H9 (cell line): ENCODE results near the gene CPXM1. TPM values are rescaled to one million over a fixed set of nuclear protein-coding genes. Genes with fewer than 3 reads are reported as not detected.

Source experiments
- DNase-seq: peaks from one replicate; pipeline ENCODE4 v3.0.0-alpha.2; 2017
- H2AFZ ChIP-seq: one replicate; pipeline ENCODE4 v1.6.1; 2013; ENCODE audit warnings: mild to moderate bottlenecking, low read length, control low read depth, moderate library complexity
- H2AK5ac ChIP-seq: 2 replicates; pipeline ENCODE4 v1.6.1; 2013; ENCODE audit warnings: low read length, control low read depth, mixed read lengths; ENCODE audit not compliant: insufficient read length
- H2BK120ac ChIP-seq: one replicate; pipeline ENCODE4 v1.6.1; 2013; ENCODE audit warnings: low read depth, mild to moderate bottlenecking, low read length, control low read depth, inconsistent platforms; ENCODE audit not compliant: poor library complexity, severe bottlenecking
- H2BK12ac ChIP-seq: 2 replicates; pipeline ENCODE4 v1.6.1; 2013; ENCODE audit warnings: low read length, control low read depth, mixed read lengths, low read depth; ENCODE audit not compliant: insufficient read length
- H2BK15ac ChIP-seq: 2 replicates; pipeline ENCODE4 v1.6.1; 2013; ENCODE audit warnings: low read depth, low read length, control low read depth
- H2BK20ac ChIP-seq: one replicate; pipeline ENCODE4 v1.6.1; 2013; ENCODE audit warnings: low read depth, mild to moderate bottlenecking, low read length, control low read depth, inconsistent platforms; ENCODE audit not compliant: poor library complexity, severe bottlenecking
- H2BK5ac ChIP-seq: 2 replicates; pipeline ENCODE4 v1.6.1; 2013; ENCODE audit warnings: low read length, control low read depth, mixed read lengths; ENCODE audit not compliant: insufficient read length
- H3K14ac ChIP-seq: 2 replicates; pipeline ENCODE4 v1.6.1; 2013; ENCODE audit warnings: low read length, control low read depth; ENCODE audit not compliant: insufficient read depth
- H3K18ac ChIP-seq: 2 replicates; pipeline ENCODE4 v1.6.1; 2013; ENCODE audit warnings: low read depth, mild to moderate bottlenecking, mixed read lengths, low read length, control low read depth; ENCODE audit not compliant: insufficient read length
- H3K23ac ChIP-seq: 2 replicates; pipeline ENCODE4 v1.6.1; 2013; ENCODE audit warnings: low read length, control low read depth, mixed read lengths, low read depth; ENCODE audit not compliant: insufficient read length
- H3K23me2 ChIP-seq: 2 replicates; pipeline ENCODE4 v1.6.1; 2013; ENCODE audit warnings: low read depth, mild to moderate bottlenecking, mixed read lengths, low read length, control low read depth; ENCODE audit not compliant: insufficient read length, poor library complexity, severe bottlenecking
- H3K27ac ChIP-seq: 2 replicates; pipeline ENCODE4 v1.5.1; 2013; ENCODE audit warnings: low read length, control low read depth, mixed read lengths, low read depth; ENCODE audit not compliant: insufficient read length
- H3K27me3 ChIP-seq: 2 replicates; pipeline ENCODE4 v1.6.1; 2013; ENCODE audit warnings: low read length, control low read depth, inconsistent platforms; ENCODE audit not compliant: insufficient read depth
- H3K4ac ChIP-seq: 2 replicates; pipeline ENCODE4 v1.6.1; 2013; ENCODE audit warnings: low read depth, mild to moderate bottlenecking, control low read depth, inconsistent platforms, low read length, moderate library complexity
- H3K4me1 ChIP-seq: 2 replicates; pipeline ENCODE4 v1.6.1; 2013; ENCODE audit warnings: low read length, control low read depth, inconsistent platforms; ENCODE audit not compliant: insufficient read depth
- H3K4me2 ChIP-seq: 2 replicates; pipeline ENCODE4 v1.6.1; 2013; ENCODE audit warnings: low read length, control low read depth, mixed read lengths; ENCODE audit not compliant: insufficient read length, insufficient read depth
- H3K56ac ChIP-seq: 2 replicates; pipeline ENCODE4 v1.6.1; 2013; ENCODE audit warnings: low read depth, mild to moderate bottlenecking, mixed read lengths, low read length, control low read depth; ENCODE audit not compliant: insufficient read length
- H3K79me1 ChIP-seq: 2 replicates; pipeline ENCODE4 v1.6.1; 2013; ENCODE audit warnings: low read depth, mild to moderate bottlenecking, moderate library complexity, low read length, control low read depth, inconsistent platforms; ENCODE audit not compliant: insufficient read depth, poor library complexity, severe bottlenecking
- H3K79me2 ChIP-seq: 2 replicates; pipeline ENCODE4 v1.6.1; 2013; ENCODE audit warnings: low read length, control low read depth, inconsistent platforms; ENCODE audit not compliant: insufficient read depth
- H3K9ac ChIP-seq: 2 replicates; pipeline ENCODE4 v1.6.1; 2013; ENCODE audit warnings: low read length, control low read depth, mixed read lengths; ENCODE audit not compliant: insufficient read length; ENCODE audit errors: extremely low read depth
- H3K9me3 ChIP-seq: one replicate; pipeline ENCODE4 v1.6.1; 2013; ENCODE audit warnings: low read depth, low read length, inconsistent platforms; ENCODE audit not compliant: control insufficient read depth
- H3T11ph ChIP-seq: one replicate; pipeline ENCODE4 v1.6.1; 2013; ENCODE audit warnings: mild to moderate bottlenecking, low read length, control low read depth, inconsistent platforms
- H4K20me1 ChIP-seq: one replicate; pipeline ENCODE4 v1.6.1; 2013; ENCODE audit not compliant: control insufficient read depth, insufficient read length, insufficient read depth
- H4K5ac ChIP-seq: 2 replicates; pipeline ENCODE4 v1.6.1; 2013; ENCODE audit warnings: low read depth, mild to moderate bottlenecking, mixed read lengths, low read length, control low read depth; ENCODE audit not compliant: insufficient read length
- H4K8ac ChIP-seq: replicated peaks from 2 replicates; pipeline ENCODE4 v1.6.1; 2013; ENCODE audit warnings: low read length, control low read depth, mixed read lengths, low read depth; ENCODE audit not compliant: insufficient read length
- H4K91ac ChIP-seq: 2 replicates; pipeline ENCODE4 v1.6.1; 2013; ENCODE audit warnings: low read depth, mild to moderate bottlenecking, moderate library complexity, mixed read lengths, low read length, control low read depth; ENCODE audit not compliant: insufficient read length
- H3K27ac Mint-ChIP-seq, 3 experiments: 2 replicates in 2 of 3; 3 replicates in 1 of 3; pipeline ENCODE4 v1.8.0; 2020 to 2021; ENCODE audit warnings: mixed read lengths in 3 of 3, mild to moderate bottlenecking in 1 of 3, moderate library complexity in 1 of 3
- H3K27me3 Mint-ChIP-seq: 2 replicates; pipeline ENCODE4 v1.8.0; 2021; ENCODE audit warnings: low read depth, mild to moderate bottlenecking, moderate library complexity, mixed read lengths
- H3K36me3 Mint-ChIP-seq, 3 experiments: 2 replicates in 2 of 3; 3 replicates in 1 of 3; pipeline ENCODE4 v1.8.0; 2020 to 2021; ENCODE audit warnings: low read depth in 3 of 3, mixed read lengths in 3 of 3; ENCODE audit not compliant: insufficient read depth in 1 of 3
- H3K4me1 Mint-ChIP-seq, 2 experiments: 2 replicates each; pipeline ENCODE4 v1.8.0; 2020; ENCODE audit warnings: mixed read lengths in 2 of 2
- H3K4me3 Mint-ChIP-seq, 2 experiments: 2 replicates in 1 of 2; 3 replicates in 1 of 2; pipeline ENCODE4 v1.8.0; 2020 to 2021; ENCODE audit warnings: mild to moderate bottlenecking in 2 of 2, mixed read lengths in 2 of 2, moderate library complexity in 1 of 2
- H3K9me3 Mint-ChIP-seq, 2 experiments: 2 replicates in 1 of 2; 3 replicates in 1 of 2; pipeline ENCODE4 v1.8.0; 2020; ENCODE audit warnings: mild to moderate bottlenecking in 2 of 2, mixed read lengths in 2 of 2, moderate library complexity in 1 of 2
- CTCF ChIP-seq: fragments of 200-600 bp; sonication (generic); conservative IDR thresholded peaks from 3 replicates; pipeline ENCODE4 v1.8.0; 2021; ENCODE audit warnings: antibody characterized with exemption, mild to moderate bottlenecking
- WGBS: extraction: QIAGEN DNeasy Blood & Tissue Kit; methylation state at CpG from one replicate; pipeline ENCODE4 v1.1.7; 2013; ENCODE audit warnings: missing lambda C conversion rate, low lambda C conversion rate, mixed read lengths; ENCODE audit not compliant: insufficient read length; ENCODE audit errors: extremely low coverage; 5-methylcytosine and 5-hydroxymethylcytosine counted together
- total RNA-seq: library from RNA; stranded (reverse); gene quantifications from 2 replicates; pipeline ENCODE4 v1.2.1, GENCODE V29; 2021

Gene CPXM1
- total RNA-seq, 1 experiment from 2014 or later, result 69.0 TPM

GRCh38 chr20:2838847-2839671 is 38.6 kb upstream of the CPXM1 start:
- WGBS, result no CpG with 5 or more reads among the region's 15 CpGs
- H4K91ac ChIP-seq, result no peak overlapping the region
- H4K8ac ChIP-seq, result no peak overlapping the region
- H3K23me2 ChIP-seq, result peaks cover 7% of the 10 kb centered on the region
- no peak overlapping the region for H3K27ac Mint-ChIP-seq
- H2AFZ ChIP-seq, result no peak overlapping the region
- no peak overlapping the region for H3K4ac ChIP-seq
- no peak overlapping the region for H2BK12ac ChIP-seq
- H3K4me3 Mint-ChIP-seq, result peak overlapping the region; percentile 35 to 69
- H3K14ac ChIP-seq, result no peak overlapping the region
- H3K4me1 ChIP-seq, result no peaks in the 10 kb centered on the region
- H3K79me2 ChIP-seq, result no peaks in the 10 kb centered on the region
- H3K27me3 ChIP-seq, result peaks cover 7% of the 10 kb centered on the region; the same call in 1 of the 2 replicates
- peaks cover 3 to 27% (median 23%) of the 10 kb centered on the region in 3 experiments for H3K36me3 Mint-ChIP-seq
- no peak for TF ChIP-seq CTCF
- peaks cover 4 to 10% of the 10 kb centered on the region in 2 experiments for H3K4me1 Mint-ChIP-seq
- no peak overlapping the region for H3K18ac ChIP-seq
- no peak overlapping the region for H3K27ac ChIP-seq
- no peak overlapping the region for H2BK15ac ChIP-seq
- H2BK5ac ChIP-seq, result no peak overlapping the region
- H3K9me3 ChIP-seq, result no peaks in the 10 kb centered on the region
- no peaks in the 10 kb centered on the region for H4K20me1 ChIP-seq
- H3K27me3 Mint-ChIP-seq, result peaks cover 12% of the 10 kb centered on the region
- no peak overlapping the region for H3K23ac ChIP-seq
- H3K4me2 ChIP-seq, result no peak overlapping the region
- peaks cover 0 to 4% of the 10 kb centered on the region in 2 experiments; a peak in 1 of 5 replicates for H3K9me3 Mint-ChIP-seq
- H2BK20ac ChIP-seq, result no peak overlapping the region
- H4K5ac ChIP-seq, result no peak overlapping the region
- no peaks in the 10 kb centered on the region for H3K79me1 ChIP-seq
- no peak overlapping the region for H3T11ph ChIP-seq
- H2AK5ac ChIP-seq, result no peak overlapping the region
- no peak for DNase-seq
- no peak overlapping the region for H3K56ac ChIP-seq
- H3K9ac ChIP-seq, result no peak overlapping the region
- no peak overlapping the region for H2BK120ac ChIP-seq
